Smooth muscle cell (in vitro differentiated cells): ENCODE measurements around the gene NTRK1. TPM values are rescaled to one million over a fixed set of nuclear protein-coding genes. Genes with fewer than 3 reads are reported as not detected.

Experiments used
- DNase-seq: peaks from one replicate; lab custom pipeline; 2025; ENCODE audit not compliant: unreplicated experiment; lab: John Stamatoyannopoulos, UW
- H2AFZ ChIP-seq: fragments of 200-600 bp; sonication (generic); 2 replicates; pipeline ENCODE4 v1.6.0; 2016; ENCODE audit warnings: antibody characterized with exemption, low read depth, mild to moderate bottlenecking
- H3F3A ChIP-seq: fragments of 200-600 bp; sonication (generic); 2 replicates; pipeline ENCODE4 v1.6.0; 2017; ENCODE audit warnings: antibody characterized with exemption, low read depth
- H3K27ac ChIP-seq: fragments of 200-600 bp; sonication (generic); 2 replicates; pipeline ENCODE4 v1.5.1; 2016; ENCODE audit warnings: low read depth, mild to moderate bottlenecking
- H3K27me3 ChIP-seq: fragments of 200-600 bp; sonication (generic); 2 replicates; pipeline ENCODE4 v1.6.1; 2016; ENCODE audit warnings: low read depth, mild to moderate bottlenecking
- H3K36me3 ChIP-seq: fragments of 200-600 bp; sonication (generic); 2 replicates; pipeline ENCODE4 v1.5.1; 2016; ENCODE audit warnings: low read depth
- H3K4me1 ChIP-seq: fragments of 200-600 bp; sonication (generic); 2 replicates; pipeline ENCODE4 v1.5.1; 2016; ENCODE audit warnings: low read depth
- H3K4me2 ChIP-seq: fragments of 200-600 bp; sonication (generic); 2 replicates; pipeline ENCODE4 v1.6.0; 2016; ENCODE audit warnings: mild to moderate bottlenecking
- H3K4me3 ChIP-seq: fragments of 200-600 bp; sonication (generic); 2 replicates; pipeline ENCODE4 v1.5.1; 2016; ENCODE audit warnings: mild to moderate bottlenecking
- H3K79me2 ChIP-seq: fragments of 200-600 bp; sonication (generic); 2 replicates; pipeline ENCODE4 v1.6.0; 2016; ENCODE audit warnings: low read depth, mild to moderate bottlenecking
- H3K9ac ChIP-seq: fragments of 200-600 bp; sonication (generic); 2 replicates; pipeline ENCODE4 v1.6.0; 2016; ENCODE audit warnings: low read depth
- H3K9me3 ChIP-seq: fragments of 200-600 bp; sonication (generic); replicated peaks from 2 replicates; pipeline ENCODE4 v1.5.1; 2016; ENCODE audit warnings: low read depth
- H4K20me1 ChIP-seq: fragments of 200-600 bp; sonication (generic); 2 replicates; pipeline ENCODE4 v1.6.0; 2016; ENCODE audit warnings: low read depth
- CTCF ChIP-seq: fragments of 200-600 bp; sonication (generic); IDR thresholded peaks from 2 replicates; pipeline ENCODE4 v1.5.1; 2017; ENCODE audit warnings: borderline replicate concordance, mild to moderate bottlenecking, antibody characterized with exemption; ENCODE audit not compliant: insufficient read depth, poor library complexity, severe bottlenecking
- WGBS: methylation state at CpG from one replicate; pipeline ENCODE4 v1.1.7; 2016; ENCODE audit warnings: low lambda C conversion rate; 5-methylcytosine and 5-hydroxymethylcytosine counted together
- polyA plus RNA-seq: library from polyadenylated mRNA; unstranded; fragments of >200 nt; fragmentation: Nextera tagmentation; extraction: Ambion mirVana; gene quantifications from 2 replicates; pipeline ENCODE4 v1.2.1, GENCODE V29; 2016
- total RNA-seq: library from RNA; depleted of rRNA; stranded (reverse); fragments of >200 nt; gene quantifications from 2 replicates; pipeline ENCODE4 v1.2.3, GENCODE V29; 2014

The NTRK1 gene
- total and polyA plus RNA-seq, 2 experiments from 2014 or later = 0.85 to 3.6 TPM

- Histone ChIP-seq H3K36me3 (no peaks in the 10 kb centered on the region), H2AFZ (no peak overlapping the region), H3K4me3 (no peak overlapping the region), H3K9me3 (no peaks in the 10 kb centered on the region), H3K79me2 (no peaks in the 10 kb centered on the region), H3K27ac (no peak overlapping the region), H3K4me2 (no peak overlapping the region), H4K20me1 (no peaks in the 10 kb centered on the region), H3K27me3 (no peaks in the 10 kb centered on the region), H3F3A (no peaks in the 10 kb centered on the region), H3K4me1 (no peaks in the 10 kb centered on the region), H3K9ac (no peak overlapping the region)
- DNase-seq = no peak
- WGBS = 89% methylated on average over 19 of the region's 19 CpGs
- TF ChIP-seq CTCF = no peak
Measured at GRCh38 chr1:156904187-156904959, 43.7 kb downstream of the NTRK1 start.

GRCh38 chr1:156905176-156905575, 44.5 kb downstream of the NTRK1 start:
- H3K79me2 ChIP-seq = no peaks in the 10 kb centered on the region
- no peaks in the 10 kb centered on the region for H4K20me1 ChIP-seq
- no peaks in the 10 kb centered on the region for H3K4me1 ChIP-seq

DNA sequence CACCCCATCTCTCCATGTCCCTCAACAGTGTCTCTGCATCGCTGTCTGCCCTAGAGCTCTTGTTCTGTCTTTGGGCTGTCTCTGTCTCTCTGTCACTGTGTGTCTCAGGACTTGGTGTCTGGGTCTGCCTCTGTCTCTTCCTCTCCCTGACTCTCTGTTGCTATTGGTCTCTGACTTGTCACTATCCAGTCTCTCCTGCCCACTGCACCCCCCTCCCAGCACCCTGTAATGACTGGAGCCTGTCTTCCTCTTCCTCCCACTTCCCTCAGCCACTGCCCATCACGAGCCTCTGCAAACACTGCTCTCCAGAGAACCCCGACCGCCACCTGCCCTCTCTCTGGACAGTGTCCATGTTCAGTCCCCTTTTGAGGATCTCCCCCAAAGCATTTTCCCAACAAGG, 45.0 kb downstream of the NTRK1 start:
- WGBS = 65% methylated on average over 4 of the region's 4 CpGs
- Histone ChIP-seq H3K4me1 (no peaks in the 10 kb centered on the region), H3K79me2 (no peaks in the 10 kb centered on the region), H4K20me1 (no peaks in the 10 kb centered on the region), H3F3A (no peaks in the 10 kb centered on the region), H3K4me2 (no peak overlapping the region), H3K27me3 (no peaks in the 10 kb centered on the region), H3K27ac (no peak overlapping the region), H3K9me3 (no peaks in the 10 kb centered on the region), H3K36me3 (no peaks in the 10 kb centered on the region), H3K4me3 (no peak overlapping the region), H3K9ac (no peak overlapping the region), H2AFZ (no peak overlapping the region)
- DNase-seq = no peak
- no peak for TF ChIP-seq CTCF

More at GRCh38 chr1:156905176-156905575, 44.5 kb downstream of the NTRK1 start:
- Histone ChIP-seq H2AFZ (no peak overlapping the region), H3K4me3 (no peak overlapping the region), H3K36me3 (no peaks in the 10 kb centered on the region), H3F3A (no peaks in the 10 kb centered on the region), H3K4me2 (no peak overlapping the region), H3K27ac (no peak overlapping the region), H3K9me3 (no peaks in the 10 kb centered on the region), H3K27me3 (no peaks in the 10 kb centered on the region), H3K9ac (no peak overlapping the region)
- WGBS = 93% methylated on average over 16 of the region's 16 CpGs
- DNase-seq = no peak
- TF ChIP-seq CTCF = no peak

GRCh38 chr1:156906206-156906906, 45.7 kb downstream of the NTRK1 start:
- H3K4me2 ChIP-seq = no peak overlapping the region
- no peaks in the 10 kb centered on the region for H3K4me1 ChIP-seq
- H3F3A ChIP-seq = no peaks in the 10 kb centered on the region
- H3K27ac ChIP-seq = no peak overlapping the region
- no peak for DNase-seq
- no peaks in the 10 kb centered on the region for H3K9me3 ChIP-seq
- H3K27me3 ChIP-seq = no peaks in the 10 kb centered on the region
- TF ChIP-seq CTCF = no peak
- H2AFZ ChIP-seq = no peak overlapping the region
- no peak overlapping the region for H3K4me3 ChIP-seq
- no peaks in the 10 kb centered on the region for H4K20me1 ChIP-seq
- H3K36me3 ChIP-seq = no peaks in the 10 kb centered on the region
- no peaks in the 10 kb centered on the region for H3K79me2 ChIP-seq
- WGBS = 98% methylated on average over 15 of the region's 16 CpGs
- H3K9ac ChIP-seq = no peak overlapping the region
